Mesendoderm (in vitro differentiated cells): Measurements from ENCODE around the gene FLT3.

Experiments
- DNase-seq: peaks from one replicate; pipeline ENCODE4 v3.0.0; 2013
- H2AK5ac ChIP-seq: 2 replicates; pipeline ENCODE4 v1.6.1; 2013; ENCODE audit warnings: low read length, inconsistent platforms
- H2BK120ac ChIP-seq: 2 replicates; pipeline ENCODE4 v1.6.1; 2013; ENCODE audit warnings: low read depth, mild to moderate bottlenecking, low read length, moderate library complexity, mixed read lengths
- H2BK15ac ChIP-seq: replicated peaks from 2 replicates; pipeline ENCODE4 v1.6.1; 2013; ENCODE audit warnings: low read depth, mild to moderate bottlenecking, moderate library complexity
- H2BK5ac ChIP-seq: 2 replicates; pipeline ENCODE4 v1.6.1; 2013; ENCODE audit warnings: low read length, inconsistent platforms
- H3K18ac ChIP-seq: 2 replicates; pipeline ENCODE4 v1.6.1; 2013; ENCODE audit warnings: mild to moderate bottlenecking, low read length, mixed read lengths
- H3K23ac ChIP-seq: one replicate; pipeline ENCODE4 v1.6.1; 2013; ENCODE audit warnings: low read length
- H3K27ac ChIP-seq: 2 replicates; pipeline ENCODE4 v1.5.1; 2013; ENCODE audit warnings: low read depth, mild to moderate bottlenecking, inconsistent platforms, low read length, moderate library complexity
- H3K27me3 ChIP-seq: 2 replicates; pipeline ENCODE4 v1.6.1; 2013; ENCODE audit warnings: low read length, control low read depth, mild to moderate bottlenecking, inconsistent platforms; ENCODE audit not compliant: insufficient read depth, poor library complexity
- H3K36me3 ChIP-seq: 2 replicates; pipeline ENCODE4 v1.6.1; 2013; ENCODE audit warnings: low read length, inconsistent platforms; ENCODE audit not compliant: control insufficient read depth, insufficient read depth
- H3K4ac ChIP-seq: one replicate; pipeline ENCODE4 v1.6.1; 2013; ENCODE audit warnings: low read depth, mild to moderate bottlenecking, low read length, moderate library complexity
- H3K4me1 ChIP-seq: 2 replicates; pipeline ENCODE4 v1.6.1; 2013; ENCODE audit warnings: low read depth, low read length, inconsistent platforms; ENCODE audit not compliant: control insufficient read depth
- H3K4me2 ChIP-seq: 2 replicates; pipeline ENCODE4 v1.6.1; 2013; ENCODE audit warnings: low read length
- H3K4me3 ChIP-seq: 2 replicates; pipeline ENCODE4 v1.5.1; 2013; ENCODE audit warnings: mild to moderate bottlenecking, low read length
- H3K56ac ChIP-seq: one replicate; pipeline ENCODE4 v1.6.1; 2013; ENCODE audit warnings: low read length
- H3K79me1 ChIP-seq: 2 replicates; pipeline ENCODE4 v1.6.1; 2013; ENCODE audit warnings: low read length, inconsistent platforms
- H3K79me2 ChIP-seq: 2 replicates; pipeline ENCODE4 v1.6.1; 2013; ENCODE audit warnings: mild to moderate bottlenecking, low read length; ENCODE audit not compliant: control insufficient read depth, insufficient read depth
- H3K9ac ChIP-seq: 2 replicates; pipeline ENCODE4 v1.6.1; 2013; ENCODE audit warnings: low read length, inconsistent platforms
- H4K5ac ChIP-seq: one replicate; pipeline ENCODE4 v1.6.1; 2013; ENCODE audit warnings: low read length
- H4K8ac ChIP-seq: one replicate; pipeline ENCODE4 v1.6.1; 2013; ENCODE audit warnings: low read depth, mild to moderate bottlenecking, control low read depth, low read length, moderate library complexity
- WGBS: extraction: QIAGEN DNeasy Blood & Tissue Kit; methylation state at CpG from one replicate; pipeline ENCODE4 v1.1.7; 2013; ENCODE audit warnings: low lambda C conversion rate, missing lambda C conversion rate; ENCODE audit not compliant: insufficient coverage; ENCODE audit errors: extremely low coverage; 5-methylcytosine and 5-hydroxymethylcytosine counted together

The FLT3 gene

GRCh38 chr13:28031896-28032288 is 68.5 kb downstream of the FLT3 start:
- no peaks in the 10 kb centered on the region for H3K4me1 ChIP-seq
- H3K4me2 ChIP-seq: no peak overlapping the region
- WGBS: no CpG with 5 or more reads among the region's 5 CpGs
- H4K5ac ChIP-seq: no peak overlapping the region
- no peak overlapping the region for H2AK5ac ChIP-seq
- H3K27ac ChIP-seq: no peak overlapping the region
- H3K56ac ChIP-seq: no peak overlapping the region
- H3K4ac ChIP-seq: no peak overlapping the region
- H3K18ac ChIP-seq: no peak overlapping the region
- H2BK120ac ChIP-seq: no peak overlapping the region
- no peaks in the 10 kb centered on the region for H3K79me2 ChIP-seq
- no peak overlapping the region for H3K9ac ChIP-seq
- H2BK5ac ChIP-seq: no peak overlapping the region
- no peak overlapping the region for H2BK15ac ChIP-seq
- no peaks in the 10 kb centered on the region for H3K27me3 ChIP-seq
- H3K79me1 ChIP-seq: no peaks in the 10 kb centered on the region
- H3K23ac ChIP-seq: no peak overlapping the region
- no peaks in the 10 kb centered on the region for H3K36me3 ChIP-seq
- no peak for DNase-seq
- no peak overlapping the region for H4K8ac ChIP-seq
- no peak overlapping the region for H3K4me3 ChIP-seq

- no peak overlapping the region for H3K4ac ChIP-seq
- no peak overlapping the region for H3K23ac ChIP-seq
- no peak for DNase-seq
- WGBS: no CpG with 5 or more reads among the region's 10 CpGs
- no peak overlapping the region for H3K56ac ChIP-seq
- no peak overlapping the region for H3K9ac ChIP-seq
- no peak overlapping the region for H3K18ac ChIP-seq
- no peak overlapping the region for H2BK15ac ChIP-seq
- H4K5ac ChIP-seq: no peak overlapping the region
- no peaks in the 10 kb centered on the region for H3K36me3 ChIP-seq
- H2AK5ac ChIP-seq: no peak overlapping the region
- H3K27ac ChIP-seq: no peak overlapping the region
- H2BK5ac ChIP-seq: no peak overlapping the region
- H3K79me2 ChIP-seq: no peaks in the 10 kb centered on the region
- H3K79me1 ChIP-seq: no peaks in the 10 kb centered on the region
- H3K4me1 ChIP-seq: no peaks in the 10 kb centered on the region
- H4K8ac ChIP-seq: no peak overlapping the region
- no peaks in the 10 kb centered on the region for H3K27me3 ChIP-seq
- H3K4me3 ChIP-seq: no peak overlapping the region
- no peak overlapping the region for H2BK120ac ChIP-seq
- no peak overlapping the region for H3K4me2 ChIP-seq
Measured at GRCh38 chr13:28031220-28031895, 69.0 kb downstream of the FLT3 start.

GRCh38 chr13:28027607-28028364 is 72.6 kb downstream of the FLT3 start:
- no peaks in the 10 kb centered on the region for H3K27me3 ChIP-seq
- H3K79me1 ChIP-seq: no peaks in the 10 kb centered on the region
- WGBS: no CpG with 5 or more reads among the region's 8 CpGs
- no peak overlapping the region for H3K18ac ChIP-seq
- H3K4me1 ChIP-seq: peaks cover 4% of the 10 kb centered on the region
- no peaks in the 10 kb centered on the region for H3K36me3 ChIP-seq
- no peak overlapping the region for H3K23ac ChIP-seq
- H4K5ac ChIP-seq: no peak overlapping the region
- no peak overlapping the region for H4K8ac ChIP-seq
- H3K27ac ChIP-seq: no peak overlapping the region
- no peak overlapping the region for H3K4me3 ChIP-seq
- H3K9ac ChIP-seq: no peak overlapping the region
- H2BK120ac ChIP-seq: no peak overlapping the region
- no peak overlapping the region for H3K4ac ChIP-seq
- no peak for DNase-seq
- no peak overlapping the region for H2BK15ac ChIP-seq
- no peaks in the 10 kb centered on the region for H3K79me2 ChIP-seq
- no peak overlapping the region for H3K56ac ChIP-seq
- H2BK5ac ChIP-seq: no peak overlapping the region
- H3K4me2 ChIP-seq: no peak overlapping the region
- no peak overlapping the region for H2AK5ac ChIP-seq

GRCh38 chr13:28027071-28027470 is 73.3 kb downstream of the FLT3 start:
- Histone ChIP-seq H3K27ac (no peak overlapping the region), H3K4me2 (no peak overlapping the region), H2BK15ac (no peak overlapping the region), H3K9ac (no peak overlapping the region), H3K4me3 (no peak overlapping the region), H3K18ac (no peak overlapping the region), H2BK5ac (no peak overlapping the region), H2AK5ac (no peak overlapping the region), H3K79me1 (no peaks in the 10 kb centered on the region), H3K23ac (no peak overlapping the region), H3K4me1 (peaks cover 6% of the 10 kb centered on the region), H2BK120ac (no peak overlapping the region), H3K36me3 (no peaks in the 10 kb centered on the region), H3K79me2 (no peaks in the 10 kb centered on the region), H4K8ac (no peak overlapping the region), H3K27me3 (no peaks in the 10 kb centered on the region), H4K5ac (no peak overlapping the region), H3K4ac (no peak overlapping the region), H3K56ac (no peak overlapping the region)
- no peak for DNase-seq

GRCh38 chr13:28026508-28026907 is 73.9 kb downstream of the FLT3 start:
- Histone ChIP-seq H3K18ac (no peak overlapping the region), H3K36me3 (no peaks in the 10 kb centered on the region), H3K79me1 (no peaks in the 10 kb centered on the region), H3K4me2 (no peak overlapping the region), H4K5ac (no peak overlapping the region), H3K4ac (no peak overlapping the region), H2BK5ac (no peak overlapping the region), H2BK15ac (no peak overlapping the region), H3K9ac (no peak overlapping the region), H3K23ac (no peak overlapping the region), H2BK120ac (no peak overlapping the region), H4K8ac (no peak overlapping the region), H3K4me1 (peaks cover 6% of the 10 kb centered on the region), H3K79me2 (no peaks in the 10 kb centered on the region), H3K27ac (no peak overlapping the region), H3K27me3 (no peaks in the 10 kb centered on the region), H3K4me3 (no peak overlapping the region), H3K56ac (no peak overlapping the region), H2AK5ac (no peak overlapping the region)
- no CpG with 5 or more reads among the region's 9 CpGs for WGBS
- DNase-seq: no peak
